Mucosa of rectum (tissue), 2 donors: ENCODE measurements around the gene RTTN.

Source experiments
- H3K27ac ChIP-seq, 2 donors: one replicate each; pipeline ENCODE4 v1.7.0; 2013; ENCODE audit warnings: inconsistent platforms in 2 of 2, low read depth in 2 of 2, low read length in 2 of 2
- H3K27me3 ChIP-seq, 2 donors: one replicate each; pipeline ENCODE4 v1.7.0; 2013; ENCODE audit warnings: low read length in 2 of 2; ENCODE audit not compliant: control insufficient read depth in 2 of 2, insufficient read depth in 2 of 2
- H3K36me3 ChIP-seq, 2 donors: one replicate each; pipeline ENCODE4 v1.7.0; 2013; ENCODE audit warnings: low read length in 2 of 2; ENCODE audit not compliant: control insufficient read depth in 2 of 2, insufficient read depth in 2 of 2
- H3K4me1 ChIP-seq, 2 donors: one replicate each; pipeline ENCODE4 v1.7.0; 2013; ENCODE audit warnings: low read length in 2 of 2, mild to moderate bottlenecking in 1 of 2; ENCODE audit not compliant: control insufficient read depth in 2 of 2, insufficient read depth in 2 of 2
- H3K4me3 ChIP-seq, 2 donors: one replicate each; pipeline ENCODE4 v1.7.0; 2013; ENCODE audit warnings: low read length in 2 of 2
- H3K9ac ChIP-seq, 2 donors: one replicate each; pipeline ENCODE4 v1.7.0; 2013; ENCODE audit warnings: low read length in 2 of 2, low read depth in 1 of 2, mild to moderate bottlenecking in 1 of 2
- H3K9me3 ChIP-seq, 2 donors: one replicate each; pipeline ENCODE4 v1.7.0; 2013; ENCODE audit warnings: low read length in 2 of 2; ENCODE audit not compliant: control insufficient read depth in 2 of 2
- donor health status: healthy.
- donor health status: Normal muscosa, but diverticular disease.

The RTTN gene

GRCh38 chr18:70024829-70025228, 180.7 kb downstream of the RTTN start:
- Histone ChIP-seq H3K9me3 (no peaks in the 10 kb centered on the region), H3K27ac (no peak overlapping the region), H3K4me3 (no peak overlapping the region), H3K36me3 (peaks cover 10 to 12% of the 10 kb centered on the region in 2 donors), H3K4me1 (no peaks in the 10 kb centered on the region), H3K9ac (no peak overlapping the region), H3K27me3 (no peaks in the 10 kb centered on the region)

- Histone ChIP-seq H3K27ac (no peak overlapping the region), H3K9me3 (no peaks in the 10 kb centered on the region), H3K4me1 (no peaks in the 10 kb centered on the region), H3K4me3 (no peak overlapping the region), H3K9ac (no peak overlapping the region), H3K27me3 (no peaks in the 10 kb centered on the region), H3K36me3 (peaks cover 10 to 12% of the 10 kb centered on the region in 2 donors)
Measured at GRCh38 chr18:70024093-70024492, 181.4 kb downstream of the RTTN start.

GRCh38 chr18:70022636-70023035, 182.9 kb downstream of the RTTN start:
- no peak overlapping the region for H3K9ac ChIP-seq
- H3K9me3 ChIP-seq, result no peaks in the 10 kb centered on the region
- H3K4me3 ChIP-seq, result no peak overlapping the region
- no peaks in the 10 kb centered on the region for H3K27me3 ChIP-seq
- no peaks in the 10 kb centered on the region for H3K4me1 ChIP-seq
- no peak overlapping the region for H3K27ac ChIP-seq
- H3K36me3 ChIP-seq, result peaks cover 7 to 9% of the 10 kb centered on the region in 2 donors

- Histone ChIP-seq H3K4me1 (no peaks in the 10 kb centered on the region), H3K9ac (no peak overlapping the region), H3K36me3 (peaks cover 13 to 14% of the 10 kb centered on the region in 2 donors), H3K27me3 (no peaks in the 10 kb centered on the region), H3K4me3 (no peak overlapping the region), H3K27ac (no peak overlapping the region), H3K9me3 (no peaks in the 10 kb centered on the region)
Measured at GRCh38 chr18:70021498-70021897, 184.0 kb downstream of the RTTN start.

- H3K9me3 ChIP-seq, result no peaks in the 10 kb centered on the region
- H3K4me3 ChIP-seq, result no peak overlapping the region
- H3K9ac ChIP-seq, result no peak overlapping the region
- H3K36me3 ChIP-seq, result peaks cover 13 to 14% of the 10 kb centered on the region in 2 donors
- no peaks in the 10 kb centered on the region for H3K27me3 ChIP-seq
- no peaks in the 10 kb centered on the region for H3K4me1 ChIP-seq
- no peak overlapping the region for H3K27ac ChIP-seq
Measured at GRCh38 chr18:70021043-70021442, 184.4 kb downstream of the RTTN start.

- Histone ChIP-seq H3K4me3 (no peak overlapping the region), H3K9ac (no peak overlapping the region), H3K36me3 (peaks cover 15 to 19% of the 10 kb centered on the region in 2 donors), H3K27ac (no peak overlapping the region), H3K27me3 (no peaks in the 10 kb centered on the region), H3K4me1 (no peaks in the 10 kb centered on the region), H3K9me3 (no peaks in the 10 kb centered on the region)
Measured at GRCh38 chr18:70019991-70020390, 185.5 kb downstream of the RTTN start.

- Histone ChIP-seq H3K27me3 (no peaks in the 10 kb centered on the region), H3K27ac (no peak overlapping the region), H3K4me3 (no peak overlapping the region), H3K4me1 (no peaks in the 10 kb centered on the region), H3K9ac (no peak overlapping the region), H3K36me3 (peaks cover 12 to 16% of the 10 kb centered on the region in 2 donors), H3K9me3 (no peaks in the 10 kb centered on the region)
Measured at GRCh38 chr18:70019136-70019535, 186.4 kb downstream of the RTTN start.

GRCh38 chr18:70015127-70015526, 190.4 kb downstream of the RTTN start:
- Histone ChIP-seq H3K9me3 (no peaks in the 10 kb centered on the region), H3K9ac (no peak overlapping the region), H3K4me1 (no peaks in the 10 kb centered on the region), H3K27ac (no peak overlapping the region), H3K36me3 (peaks cover 6 to 12% of the 10 kb centered on the region in 2 donors), H3K4me3 (no peak overlapping the region), H3K27me3 (no peaks in the 10 kb centered on the region)

- Histone ChIP-seq H3K4me3 (no peak overlapping the region), H3K9ac (no peak overlapping the region), H3K4me1 (no peaks in the 10 kb centered on the region), H3K27ac (no peak overlapping the region), H3K27me3 (no peaks in the 10 kb centered on the region), H3K36me3 (peaks cover 2 to 5% of the 10 kb centered on the region in 2 donors), H3K9me3 (no peaks in the 10 kb centered on the region)
Measured at GRCh38 chr18:70005580-70005979, 199.9 kb downstream of the RTTN start.

- Histone ChIP-seq H3K9me3 (no peaks in the 10 kb centered on the region), H3K27ac (no peak overlapping the region), H3K4me3 (no peak overlapping the region), H3K9ac (no peak overlapping the region), H3K4me1 (no peaks in the 10 kb centered on the region), H3K27me3 (no peaks in the 10 kb centered on the region), H3K36me3 (peaks cover 2 to 5% of the 10 kb centered on the region in 2 donors)
Measured at GRCh38 chr18:70004696-70005095, 200.8 kb downstream of the RTTN start.

- peaks cover 0 to 4% of the 10 kb centered on the region in 2 donors for H3K4me1 ChIP-seq
Measured at GRCh38 chr18:69999656-70000055, 205.8 kb downstream of the RTTN start.

More at GRCh38 chr18:69999656-70000055, 205.8 kb downstream of the RTTN start:
- Histone ChIP-seq H3K36me3 (peaks cover 2 to 5% of the 10 kb centered on the region in 2 donors), H3K4me3 (no peak overlapping the region), H3K27me3 (no peaks in the 10 kb centered on the region), H3K9ac (no peak overlapping the region), H3K27ac (no peak overlapping the region), H3K9me3 (no peaks in the 10 kb centered on the region)
